Nasal cavity respiratory epithelium epithelial cell of viscerocranial mucosa (primary cell): ENCODE data around the gene RASGRP2. TPM values are rescaled to one million over a fixed set of nuclear protein-coding genes. Genes with fewer than 3 reads are reported as not detected.

Experiments
- total RNA-seq: library from RNA; depleted of rRNA; stranded (reverse); fragments of >200 nt; gene quantifications from 2 replicates; pipeline ENCODE4 v1.2.3, GENCODE V29; 2014

Gene RASGRP2
- total RNA-seq, result not detected in 2 replicates

DNA sequence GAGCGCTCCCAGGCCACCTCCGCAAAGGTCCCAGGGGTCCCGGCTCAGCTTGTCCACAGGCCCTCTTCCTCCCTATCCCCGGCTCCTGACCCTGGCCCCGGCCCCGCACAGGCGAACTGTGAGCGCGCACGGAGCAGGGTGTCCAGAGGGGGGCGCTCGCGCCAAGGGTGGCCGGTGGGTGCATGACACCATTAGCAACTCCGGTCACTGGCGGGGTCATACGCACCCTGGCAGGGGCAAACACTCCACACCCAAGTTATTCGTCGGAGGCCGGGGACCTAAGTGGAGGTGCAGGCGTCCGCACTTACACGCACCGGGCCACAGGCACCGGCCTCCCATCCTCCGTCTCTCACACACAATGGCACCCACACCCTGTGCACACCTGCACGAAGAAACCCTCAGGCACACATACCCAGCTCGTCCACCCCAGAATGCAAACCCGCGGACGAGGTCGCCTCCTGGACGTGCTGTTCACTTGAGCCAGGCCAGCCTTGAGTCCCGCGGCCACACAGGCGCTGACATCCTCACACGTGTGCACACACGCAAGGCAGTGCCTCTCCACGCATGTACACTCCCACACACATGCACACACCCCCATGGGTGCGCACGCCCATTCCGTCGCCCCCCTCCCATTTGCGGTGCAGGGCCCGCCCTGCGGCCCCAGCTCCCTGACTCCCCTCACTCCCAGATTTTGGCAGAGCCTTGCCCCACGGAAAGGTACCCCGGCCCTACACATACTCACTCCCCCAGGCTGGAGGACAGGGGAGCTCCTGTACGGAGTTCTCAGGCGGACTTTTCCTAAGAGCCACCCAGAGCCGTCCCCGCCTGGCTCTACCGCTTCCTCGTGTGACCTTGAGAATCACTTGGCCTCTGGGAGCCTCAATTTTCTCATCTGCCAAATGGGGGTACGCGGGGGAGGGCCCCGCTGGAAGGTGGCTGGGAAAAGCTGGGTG is at the start of gene RASGRP2:
Gene RASGRP2, minus strand, starts transcription at position 552 of the 953 bp plus-strand sequence. CDS start 1,276 bp downstream, outside the sequence.

GRCh38 chr11:64778473-64779298 is 34.7 kb upstream of the RASGRP2 start, which contains the start of gene SF1:
TSS of gene SF1 (minus strand) at chr11:64778542. CDS start at chr11:64778392, 150 bp downstream.

GRCh38 chr11:64759722-64760719 is 16.1 kb upstream of the RASGRP2 start, which contains the start of gene PYGM:
TSS of gene PYGM (minus strand) at chr11:64759974. CDS start at chr11:64759898, 76 bp downstream.

GRCh38 chr11:64723117-64723906 is 20.6 kb downstream of the RASGRP2 start, which contains the start of gene NRXN2:
TSS of gene NRXN2 (minus strand) at chr11:64723197. CDS start at chr11:64713699, 9,498 bp downstream.

Other genes with a start within 250 kb of the RASGRP2 start
- gene SLC22A11, start 188.2 kb downstream of the RASGRP2 start, total RNA-seq, result under 0.01 TPM in 1 of 2 replicates, not detected in the other
- gene SLC22A12, start 152.9 kb downstream of the RASGRP2 start, total RNA-seq, result not detected in 2 replicates
- not detected in 2 replicates for gene NRXN2, start 20.9 kb downstream of the RASGRP2 start, total RNA-seq
- 0.34 and 0.50 TPM in 2 replicates for gene PYGM, start 15.8 kb upstream of the RASGRP2 start, total RNA-seq
- gene SF1, start 34.4 kb upstream of the RASGRP2 start, total RNA-seq, result 64.3 and 191 TPM in 2 replicates
- gene MAP4K2, start 59.1 kb upstream of the RASGRP2 start, total RNA-seq, result 7.5 and 14.8 TPM in 2 replicates
- 10.9 and 24.8 TPM in 2 replicates for gene MEN1, start 66.4 kb upstream of the RASGRP2 start, total RNA-seq
- 7.5 and 35.9 TPM in 2 replicates for gene CDC42BPG, start 100.5 kb upstream of the RASGRP2 start, total RNA-seq
- 34.2 and 92.9 TPM in 2 replicates for gene EHD1, start 134.5 kb upstream of the RASGRP2 start, total RNA-seq
- 6.2 and 15.4 TPM in 2 replicates for gene ATG2A, start 173.1 kb upstream of the RASGRP2 start, total RNA-seq
- gene PPP2R5B, start 180.5 kb upstream of the RASGRP2 start, total RNA-seq, result 16.4 and 19.4 TPM in 2 replicates
- gene GPHA2, start 191.8 kb upstream of the RASGRP2 start, total RNA-seq, result not detected in 2 replicates
- not detected in 2 replicates for gene MAJIN, start 228.0 kb upstream of the RASGRP2 start, total RNA-seq